ENCODE data around the gene RIMS1. TPM values are rescaled to one million over a fixed set of nuclear protein-coding genes. Genes with fewer than 3 reads are reported as not detected.

RIMS1 gene
- total and polyA plus RNA-seq, 2 donors, result 0.09 to 0.14 TPM

DNA sequence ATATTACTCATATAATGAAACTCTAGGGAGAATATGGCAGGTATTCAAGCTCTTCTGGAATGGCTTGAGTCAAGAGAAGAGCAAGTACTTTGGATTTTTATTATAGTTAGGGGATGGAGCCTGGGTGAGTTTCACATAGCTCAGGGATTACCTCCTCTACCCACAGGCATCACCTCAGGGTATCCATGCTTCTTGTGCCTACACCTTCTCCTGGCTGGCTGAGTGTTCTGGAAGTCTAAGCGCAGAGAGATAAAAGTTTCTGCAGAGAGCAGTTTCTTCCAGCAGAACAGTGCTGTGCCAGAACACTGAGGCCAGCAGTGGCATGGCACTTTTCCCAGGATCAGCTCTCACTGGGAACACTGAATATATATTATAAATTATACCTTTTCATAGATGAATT, 535.8 kb downstream of the RIMS1 start:
- H3K4me1 ChIP-seq (ENCODE audit: control insufficient read depth in 2 of 2, insufficient read depth in 2 of 2, low read length in 2 of 2), result no peaks in the 10 kb centered on the region
- WGBS, result 100% methylated on average over 1 of the region's 1 CpG

DNA sequence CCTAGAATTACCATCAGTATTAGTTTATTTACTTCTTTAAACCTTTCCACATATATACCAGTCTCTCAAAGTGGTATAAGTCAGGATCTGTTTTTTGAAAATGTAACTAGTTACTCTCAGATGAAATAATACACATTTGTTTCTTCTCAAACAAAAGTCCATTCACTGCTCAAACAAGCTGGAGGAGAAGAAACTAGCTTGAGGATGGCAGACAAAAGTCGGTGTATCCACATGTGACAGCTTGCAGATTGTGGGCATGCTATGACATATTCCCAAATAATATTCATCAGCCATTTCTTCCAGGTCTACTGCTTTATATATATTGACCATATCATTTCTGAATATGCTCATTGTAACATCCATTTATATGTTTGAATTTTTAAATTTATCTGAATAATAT, 538.1 kb downstream of the RIMS1 start:
- H3K9me3 ChIP-seq (ENCODE audit: control insufficient read depth in 2 of 2, insufficient read depth in 1 of 2, low read length in 1 of 2), result no peaks in the 10 kb centered on the region
- DNase-seq (ENCODE audit: low read depth in 6 of 9, low spot score in 9 of 9), result no peak
- WGBS, result 92% methylated on average over 1 of the region's 1 CpG
- H3K27me3 ChIP-seq (ENCODE audit: control insufficient read depth in 2 of 2, insufficient read depth in 1 of 2, low read length in 1 of 2), result no peaks in the 10 kb centered on the region
- no peaks in the 10 kb centered on the region for H3K36me3 ChIP-seq (ENCODE audit: control insufficient read depth in 2 of 2, insufficient read depth in 2 of 2, low read length in 1 of 2)
- no peak overlapping the region for H3K27ac ChIP-seq (ENCODE audit: low read depth in 1 of 2, low read length in 1 of 2)
- H3K4me3 ChIP-seq (ENCODE audit: low read length in 2 of 2), result no peak overlapping the region
- H3K4me1 ChIP-seq (ENCODE audit: control insufficient read depth in 2 of 2, insufficient read depth in 2 of 2, low read length in 2 of 2), result no peaks in the 10 kb centered on the region

More for the DNA sequence above, 535.8 kb downstream of the RIMS1 start:
- Histone ChIP-seq H3K36me3 (ENCODE audit: control insufficient read depth in 2 of 2, insufficient read depth in 2 of 2, low read length in 1 of 2) (no peaks in the 10 kb centered on the region), H3K27ac (ENCODE audit: low read depth in 1 of 2, low read length in 1 of 2) (no peak overlapping the region), H3K27me3 (ENCODE audit: control insufficient read depth in 2 of 2, insufficient read depth in 1 of 2, low read length in 1 of 2) (no peaks in the 10 kb centered on the region), H3K4me3 (ENCODE audit: low read length in 2 of 2) (no peak overlapping the region), H3K9me3 (ENCODE audit: control insufficient read depth in 2 of 2, insufficient read depth in 1 of 2, low read length in 1 of 2) (no peaks in the 10 kb centered on the region)
- DNase-seq (ENCODE audit: low read depth in 6 of 9, low spot score in 9 of 9), result no peak

DNA sequence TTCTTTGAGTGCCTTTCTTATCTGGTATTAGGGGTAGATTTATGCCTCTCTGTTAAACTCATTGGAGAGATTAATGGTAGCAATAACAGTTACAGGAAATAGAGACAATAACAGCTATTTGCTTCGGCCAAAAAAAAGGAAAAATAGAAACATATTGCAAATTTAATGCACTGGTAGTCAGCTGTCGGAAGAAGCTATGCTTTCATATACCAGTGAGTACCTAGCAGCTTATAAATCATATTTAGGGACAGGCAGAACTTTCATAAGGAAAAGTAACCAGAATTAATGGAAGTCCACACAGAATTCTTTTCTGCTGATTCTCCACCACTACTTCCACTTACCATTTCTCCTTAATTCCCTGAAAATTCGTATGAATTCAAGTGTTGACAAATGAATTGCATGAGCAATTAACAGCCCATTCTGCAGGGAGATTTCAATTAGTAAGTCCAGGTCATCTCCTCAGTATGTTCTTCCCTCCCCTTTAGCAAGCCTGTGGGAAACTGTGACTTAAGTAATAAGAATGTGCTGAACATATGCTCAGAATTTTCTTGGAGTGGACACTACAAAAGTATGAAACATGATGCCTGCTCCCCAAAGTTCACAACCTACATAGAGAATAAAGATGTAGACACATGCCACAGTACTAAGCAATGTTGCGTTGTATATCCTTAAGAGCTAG, 538.8 kb downstream of the RIMS1 start:
- no peaks in the 10 kb centered on the region for H3K9me3 ChIP-seq (ENCODE audit: control insufficient read depth in 2 of 2, insufficient read depth in 1 of 2, low read length in 1 of 2)
- no peak overlapping the region for H3K4me3 ChIP-seq (ENCODE audit: low read length in 2 of 2)
- 80% methylated on average over 4 of the region's 4 CpGs for WGBS
- no peaks in the 10 kb centered on the region for H3K36me3 ChIP-seq (ENCODE audit: control insufficient read depth in 2 of 2, insufficient read depth in 2 of 2, low read length in 1 of 2)
- no peak overlapping the region for H3K27ac ChIP-seq (ENCODE audit: low read depth in 1 of 2, low read length in 1 of 2)
- no peak for DNase-seq (ENCODE audit: low read depth in 6 of 9, low spot score in 9 of 9)
- H3K4me1 ChIP-seq (ENCODE audit: control insufficient read depth in 2 of 2, insufficient read depth in 2 of 2, low read length in 2 of 2), result no peaks in the 10 kb centered on the region
- H3K27me3 ChIP-seq (ENCODE audit: control insufficient read depth in 2 of 2, insufficient read depth in 1 of 2, low read length in 1 of 2), result no peaks in the 10 kb centered on the region

DNA sequence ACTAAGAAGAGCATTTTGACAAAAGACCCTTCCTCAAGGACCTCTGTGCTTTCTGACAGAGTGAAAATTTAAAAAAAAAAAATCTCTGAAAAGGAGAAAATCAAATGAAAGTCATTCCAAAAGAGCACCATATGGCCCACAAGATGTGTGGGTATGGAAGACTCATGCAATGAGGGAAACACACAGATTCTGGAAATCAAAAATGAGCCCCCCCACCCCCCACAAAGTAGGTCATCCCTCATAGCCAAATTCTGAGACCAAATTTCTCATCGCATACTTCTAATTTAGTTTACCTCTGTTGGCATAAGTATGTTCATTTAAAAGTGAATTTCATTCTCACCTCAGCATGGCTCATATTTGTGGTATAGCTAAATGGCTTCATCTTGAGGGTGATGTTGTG, 554.3 kb downstream of the RIMS1 start:
- Histone ChIP-seq H3K36me3 (ENCODE audit: control insufficient read depth in 2 of 2, insufficient read depth in 2 of 2, low read length in 1 of 2) (no peaks in the 10 kb centered on the region), H3K9me3 (ENCODE audit: control insufficient read depth in 2 of 2, insufficient read depth in 1 of 2, low read length in 1 of 2) (no peaks in the 10 kb centered on the region), H3K4me1 (ENCODE audit: control insufficient read depth in 2 of 2, insufficient read depth in 2 of 2, low read length in 2 of 2) (no peaks in the 10 kb centered on the region), H3K27ac (ENCODE audit: low read depth in 1 of 2, low read length in 1 of 2) (no peak overlapping the region), H3K4me3 (ENCODE audit: low read length in 2 of 2) (no peak overlapping the region), H3K27me3 (ENCODE audit: control insufficient read depth in 2 of 2, insufficient read depth in 1 of 2, low read length in 1 of 2) (no peaks in the 10 kb centered on the region)
- WGBS, result 97% methylated on average over 1 of the region's 1 CpG
- DNase-seq (ENCODE audit: low read depth in 6 of 9, low spot score in 9 of 9), result no peak

DNA sequence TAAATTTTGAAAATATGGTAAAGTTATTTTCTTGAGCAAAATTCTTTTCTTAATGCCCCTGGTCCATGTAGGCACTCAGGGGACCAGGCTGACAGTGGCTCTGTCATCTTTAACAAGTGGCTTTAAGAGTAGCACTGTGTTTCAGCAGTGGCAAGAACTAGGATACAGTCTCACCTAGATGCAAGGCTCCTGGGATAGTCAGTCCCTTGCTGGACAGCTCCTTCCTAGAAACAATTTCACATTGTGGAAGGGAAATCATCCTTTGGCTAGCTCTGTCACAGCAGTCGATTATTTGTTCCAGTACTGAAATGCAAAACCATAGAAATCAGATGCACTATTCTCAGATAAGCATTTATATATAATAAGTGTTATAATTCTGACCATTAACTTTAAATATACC, 560.1 kb downstream of the RIMS1 start:
- WGBS, result 73% methylated on average over 1 of the region's 1 CpG
- Histone ChIP-seq H3K9me3 (ENCODE audit: control insufficient read depth in 2 of 2, insufficient read depth in 1 of 2, low read length in 1 of 2) (no peaks in the 10 kb centered on the region), H3K4me3 (ENCODE audit: low read length in 2 of 2) (no peak overlapping the region), H3K27me3 (ENCODE audit: control insufficient read depth in 2 of 2, insufficient read depth in 1 of 2, low read length in 1 of 2) (no peaks in the 10 kb centered on the region), H3K4me1 (ENCODE audit: control insufficient read depth in 2 of 2, insufficient read depth in 2 of 2, low read length in 2 of 2) (no peaks in the 10 kb centered on the region), H3K27ac (ENCODE audit: low read depth in 1 of 2, low read length in 1 of 2) (no peak overlapping the region), H3K36me3 (ENCODE audit: control insufficient read depth in 2 of 2, insufficient read depth in 2 of 2, low read length in 1 of 2) (no peaks in the 10 kb centered on the region)
- no peak for DNase-seq (ENCODE audit: low read depth in 6 of 9, low spot score in 9 of 9)

Data from thymus (tissue), 11 donors.